ENCODE results near the gene CDK18.

DNA sequence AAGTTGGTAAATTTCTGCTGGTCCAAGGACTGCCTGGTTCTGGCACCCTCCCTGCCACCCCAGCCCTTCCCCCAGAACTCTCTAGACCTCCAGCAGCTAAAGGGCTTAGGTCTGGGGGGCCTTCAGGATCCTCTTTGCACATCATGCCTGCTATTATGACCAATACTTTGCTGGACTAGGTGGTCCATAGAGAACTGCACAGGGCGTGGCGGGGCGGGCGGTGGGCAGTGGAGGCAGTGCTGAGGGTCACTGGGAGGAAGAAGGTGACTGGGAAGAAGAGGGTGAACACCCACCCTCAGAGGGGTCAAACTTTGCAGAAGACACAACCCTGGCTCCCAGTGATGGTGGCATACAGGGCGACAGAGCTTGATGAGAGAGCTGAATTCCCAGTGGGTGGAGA is 18.2 kb downstream of the CDK18 start:
- no peak for TF ChIP-seq RAD21 (IDR thresholded peaks at IDR 0.05; ENCODE audit: low read depth)
- TF ChIP-seq TEAD4 (IDR thresholded peaks at IDR 0.05) = no peak
